GM19043 (cell line): ENCODE measurements around the gene TMPRSS4.

Experiments
- ATAC-seq: cut with Tn5 transposase; IDR thresholded peaks from one replicate; pipeline ENCODE4 v1.9.1; 2021; ENCODE audit warnings: low read depth; ENCODE audit not compliant: unreplicated experiment

TMPRSS4 gene

DNA sequence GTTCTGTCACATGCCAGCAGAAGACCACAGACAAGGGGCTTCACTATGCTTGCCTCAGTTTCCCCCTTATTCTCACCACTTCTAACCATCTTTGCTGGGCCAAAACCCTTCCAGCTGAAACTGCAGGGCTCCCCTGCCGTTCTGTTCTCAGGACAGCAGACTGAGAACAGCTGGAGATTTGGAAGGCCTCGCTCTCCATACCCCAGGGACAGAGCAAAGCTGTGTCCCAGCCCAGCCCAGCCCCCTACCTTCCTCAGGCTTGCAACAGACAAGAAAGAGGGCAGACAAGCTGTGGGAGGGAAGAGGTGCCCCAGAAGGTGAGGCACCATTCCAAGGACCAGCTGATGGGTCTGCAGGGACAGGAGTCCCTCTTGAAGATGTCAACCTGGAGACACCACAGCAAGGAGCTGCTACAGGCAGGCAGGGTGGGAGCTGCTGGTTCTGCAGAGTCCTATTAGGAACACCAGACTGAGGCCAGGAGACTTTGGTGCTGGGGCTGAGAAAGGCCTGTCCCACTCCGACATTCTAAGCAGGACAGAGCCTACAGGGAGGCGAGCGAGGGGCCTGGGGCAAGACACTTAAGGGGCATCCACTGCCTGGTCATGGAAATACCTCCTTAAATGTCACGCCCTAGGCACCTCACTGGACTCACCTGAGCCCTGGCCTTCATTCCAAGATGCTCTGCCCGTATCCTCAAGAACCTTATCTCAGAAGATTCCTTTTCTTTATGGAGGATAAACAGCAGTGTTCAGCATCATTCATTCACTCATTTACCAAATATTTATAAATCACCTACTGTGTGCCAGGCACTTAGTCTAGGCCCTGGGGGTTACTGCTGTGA lies 92.6 kb downstream of the TMPRSS4 start:
- no peak for ATAC-seq

GRCh38 chr11:118170231-118170630 lies 93.4 kb downstream of the TMPRSS4 start:
- ATAC-seq, result no peak

DNA sequence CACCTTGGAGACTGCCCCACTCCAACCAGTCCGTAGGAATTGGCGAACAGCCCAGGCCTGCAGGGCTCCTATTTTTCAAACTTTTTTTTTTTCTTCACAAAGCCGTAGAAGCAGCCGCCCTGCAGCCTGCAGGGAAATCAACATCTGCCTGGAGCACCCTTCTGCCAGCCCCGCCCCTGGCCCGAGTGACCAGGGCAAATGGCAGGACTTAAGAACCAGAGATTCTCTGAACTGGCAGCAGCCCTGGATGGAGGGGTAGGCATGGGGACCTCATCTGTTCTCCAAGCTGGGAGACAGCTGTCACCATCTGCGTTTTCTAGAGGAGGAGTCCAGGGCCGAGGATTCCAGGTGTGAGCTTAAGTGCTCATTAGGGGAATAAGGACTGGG lies 94.0 kb downstream of the TMPRSS4 start:
- ATAC-seq, result no peak
